TTC549 (cell line): ENCODE data around the gene OXA1L.
A peak's percentile ranks its signal among the peaks of the same experiment; 100 is the strongest.
"Not testable (repeated sequence)": the region's sequence is repeated elsewhere in the genome, so short reads cannot be mapped to it uniquely, and the experiment has no call there.

Source experiments
- FAIRE-seq: peaks from 2 replicates; lab custom pipeline; 2012; peaks lifted over from hg19 to GRCh38; lab: Jason Lieb, UNC

The OXA1L gene

DNA sequence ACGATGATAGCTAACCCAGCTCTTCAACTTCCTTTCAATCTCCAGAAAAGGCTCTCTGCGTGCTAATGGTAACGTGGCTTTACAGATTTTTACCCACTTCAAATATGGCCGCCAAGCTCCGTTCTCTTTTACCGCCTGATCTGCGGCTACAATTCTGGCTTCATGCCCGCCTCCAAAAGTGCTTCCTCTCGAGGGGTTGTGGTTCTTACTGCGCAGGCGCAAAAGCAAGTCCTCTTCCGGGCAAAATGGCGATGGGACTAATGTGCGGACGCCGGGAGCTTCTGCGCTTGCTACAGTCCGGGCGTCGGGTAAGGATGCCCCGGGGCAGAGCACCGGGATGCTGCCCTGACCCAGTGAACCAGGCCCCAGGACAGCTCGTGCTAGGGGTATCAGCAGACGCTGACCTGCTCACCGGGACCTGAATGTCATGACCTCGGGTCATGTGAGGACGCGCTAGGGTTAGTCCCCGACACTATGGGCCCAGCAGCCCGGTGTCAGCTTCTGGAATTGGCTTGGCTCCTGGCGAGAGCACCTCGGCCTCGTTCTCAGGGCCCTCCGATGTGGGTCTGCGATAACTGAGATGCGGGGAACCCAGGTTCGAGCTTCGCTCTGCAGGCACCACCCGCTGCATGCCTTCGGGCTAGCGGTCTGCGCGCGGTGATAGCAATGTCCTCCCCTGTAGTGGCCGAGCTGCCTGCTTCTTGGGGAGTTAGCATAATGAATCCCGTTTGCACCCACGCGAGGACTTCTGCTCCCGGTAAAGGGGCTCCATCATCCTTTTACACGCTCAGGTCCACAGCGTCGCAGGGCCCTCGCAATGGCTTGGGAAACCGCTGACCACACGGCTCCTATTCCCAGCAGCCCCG is at the start of gene OXA1L:
Gene OXA1L, plus strand, starts transcription at position 232 of the 866 bp plus-strand sequence. Its CDS starts 14 bp downstream, at position 246.
- FAIRE-seq = peak; percentile 91

DNA sequence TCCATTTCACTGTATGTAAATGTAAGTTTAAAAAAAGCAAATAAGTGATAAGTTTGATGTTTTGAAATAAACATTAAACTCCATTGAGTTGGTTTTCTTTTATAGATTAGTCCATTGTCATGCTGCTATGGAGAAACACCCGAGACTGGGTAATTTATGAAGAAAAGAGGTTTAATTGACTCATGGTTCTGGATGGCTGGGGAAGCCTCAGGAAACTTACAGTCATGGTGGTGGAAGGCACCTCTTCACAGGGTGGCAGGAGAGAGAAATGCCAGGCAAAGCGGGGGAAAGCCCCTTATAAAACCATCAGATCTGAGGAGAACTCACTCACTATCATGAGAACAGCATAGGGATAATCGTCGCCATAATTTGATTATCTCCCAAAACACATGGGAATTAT is 48.4 kb upstream of the OXA1L start:
- no peak for FAIRE-seq

DNA sequence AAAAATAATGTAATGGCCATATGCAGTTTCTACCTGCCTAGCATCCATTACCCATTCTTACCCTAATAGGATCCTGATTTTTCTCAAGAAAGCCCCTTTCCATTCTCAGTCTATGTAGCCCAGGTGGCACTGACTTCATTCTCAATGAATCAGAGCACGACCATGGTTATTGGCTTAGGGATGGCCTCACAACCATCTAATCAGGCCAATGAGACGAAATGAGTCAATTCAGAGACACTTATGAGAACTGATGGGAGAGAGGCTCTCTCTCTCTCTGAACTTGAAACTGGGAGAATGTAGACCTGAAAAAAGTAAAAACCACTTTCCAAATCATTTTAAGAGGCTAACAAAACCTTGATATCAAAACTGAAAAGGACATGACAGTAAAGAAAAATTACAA is 45.3 kb upstream of the OXA1L start:
- no peak for FAIRE-seq

DNA sequence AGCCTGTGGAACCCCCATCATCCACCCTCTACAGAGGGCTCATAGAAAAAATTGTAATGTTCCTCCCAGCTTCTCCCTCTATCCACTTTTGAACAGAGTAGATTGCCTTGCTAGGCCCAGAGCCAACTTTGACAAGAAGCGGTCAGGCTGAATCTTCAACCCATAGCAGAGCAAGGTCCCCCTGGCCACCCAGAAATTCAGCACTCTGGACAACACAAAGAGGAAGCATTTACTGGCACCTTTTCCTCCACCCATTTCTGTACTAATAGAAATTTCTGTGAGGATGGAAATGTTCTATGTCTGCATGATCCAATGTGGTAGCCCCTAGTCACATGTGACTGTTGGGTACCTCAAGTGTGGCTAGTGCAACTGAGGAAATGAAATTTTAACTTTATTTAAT is 42.7 kb upstream of the OXA1L start:
- no peak for FAIRE-seq

DNA sequence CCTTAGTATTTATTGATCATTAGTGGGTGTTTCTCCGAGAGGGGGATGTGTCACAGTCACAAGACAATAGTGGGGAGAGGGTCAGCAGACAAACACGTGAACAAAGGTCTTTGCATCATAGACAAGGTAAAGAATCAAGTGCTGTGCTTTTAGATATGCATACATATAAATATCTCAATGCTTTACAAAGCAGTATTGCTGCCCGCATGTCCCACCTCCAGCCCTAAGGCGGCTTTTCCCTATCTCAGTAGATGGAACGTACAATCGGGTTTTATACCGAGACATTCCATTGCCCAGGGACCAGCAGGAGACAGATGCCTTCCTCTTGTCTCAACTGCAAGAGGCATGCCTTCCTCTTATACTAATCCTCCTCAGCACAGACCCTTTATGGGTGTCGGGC is 41.6 kb upstream of the OXA1L start:
- not testable (repeated sequence) for FAIRE-seq

DNA sequence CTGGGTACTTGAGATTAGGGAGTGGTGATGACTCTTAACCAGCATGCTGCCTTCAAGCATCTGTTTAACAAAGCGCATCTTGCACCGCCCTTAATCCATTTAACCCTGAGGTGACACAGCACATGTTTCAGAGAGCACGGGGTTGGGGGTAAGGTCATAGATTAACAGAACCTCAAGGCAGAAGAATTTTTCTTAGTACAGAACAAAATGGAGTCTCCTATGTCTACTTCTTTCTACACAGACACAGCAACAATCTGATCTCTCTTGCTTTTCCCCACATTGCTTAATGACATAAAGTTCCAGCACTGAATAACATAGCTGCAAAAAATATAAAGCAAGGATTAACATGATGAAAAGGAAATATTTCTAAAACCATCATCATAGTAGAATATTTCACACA is 41.1 kb upstream of the OXA1L start:
- not testable (repeated sequence) for FAIRE-seq

DNA sequence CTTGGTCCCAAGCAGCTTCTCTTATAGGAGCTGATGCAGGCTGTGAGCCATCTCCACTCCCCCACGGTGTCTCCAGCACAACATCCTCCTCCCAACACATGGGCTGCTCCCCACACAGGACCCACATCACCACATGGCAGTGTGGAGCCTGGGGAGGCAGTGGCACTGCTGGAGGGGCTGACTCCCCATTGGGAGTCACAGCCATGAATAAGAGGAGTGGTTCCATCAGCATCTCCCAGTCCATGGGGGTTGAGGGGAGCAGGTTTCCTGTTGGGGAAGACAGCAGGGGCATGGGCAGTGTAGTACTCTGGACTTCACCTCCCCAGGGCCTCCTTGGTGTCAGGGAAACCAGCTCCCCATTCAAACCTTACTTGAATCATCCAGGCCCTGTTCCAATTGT is 40.5 kb upstream of the OXA1L start:
- FAIRE-seq = no peak

DNA sequence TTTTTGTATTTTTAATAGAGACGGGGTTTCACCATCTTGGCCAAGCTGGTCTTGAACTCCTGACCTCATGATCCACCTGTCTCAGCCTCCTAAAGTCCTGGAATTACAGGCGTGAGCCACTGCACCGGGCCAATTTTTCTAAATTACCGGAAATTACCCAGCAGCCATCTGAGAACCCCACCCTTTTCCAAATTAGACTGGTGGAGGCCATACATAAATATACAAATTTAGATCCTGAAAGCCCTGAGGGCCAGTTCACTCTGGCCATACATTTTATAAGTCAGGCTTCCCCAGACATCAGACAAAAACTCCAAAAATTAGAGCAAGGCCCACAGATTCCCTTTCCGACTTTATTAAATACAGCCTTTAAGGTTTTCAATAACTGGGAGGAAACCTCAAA is 34.4 kb upstream of the OXA1L start:
- FAIRE-seq = not testable (repeated sequence)

DNA sequence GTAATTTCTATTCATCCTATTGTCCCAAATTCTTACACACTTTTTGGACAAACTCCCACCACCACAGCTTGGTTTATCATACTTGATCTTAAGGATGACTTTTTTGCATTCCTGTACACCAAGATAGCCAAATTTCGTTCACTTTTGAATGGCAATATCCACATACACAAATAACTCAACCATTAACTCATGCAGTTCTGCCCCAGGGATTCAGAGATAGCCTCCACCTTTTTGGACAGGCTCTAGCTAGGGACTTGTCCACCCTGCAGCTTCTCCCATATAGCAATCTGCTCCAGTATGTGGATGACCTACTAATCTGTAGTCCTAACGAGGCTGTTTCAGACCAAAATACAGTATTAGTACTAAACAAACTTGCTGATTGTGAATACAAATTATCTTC is 32.7 kb upstream of the OXA1L start:
- FAIRE-seq = no peak

DNA sequence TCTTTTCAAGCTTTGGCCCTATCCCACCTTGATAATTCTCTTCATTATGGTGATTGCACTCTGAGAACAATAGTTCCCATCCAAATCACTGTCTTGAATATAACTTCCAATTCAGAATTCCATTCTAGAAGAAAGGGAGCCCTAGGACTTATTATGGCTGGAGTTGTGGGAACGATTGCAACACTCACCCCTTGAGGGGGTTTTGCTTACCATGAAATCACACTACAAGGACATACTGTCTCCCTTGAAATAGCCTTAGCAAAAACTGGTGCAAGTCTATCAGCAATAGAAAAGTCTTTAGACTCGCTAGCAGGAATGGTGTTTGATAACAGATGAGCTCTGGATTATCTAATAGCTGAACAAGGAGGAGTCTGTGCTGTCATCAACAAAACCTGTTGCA is 31.4 kb upstream of the OXA1L start:
- FAIRE-seq = no peak

DNA sequence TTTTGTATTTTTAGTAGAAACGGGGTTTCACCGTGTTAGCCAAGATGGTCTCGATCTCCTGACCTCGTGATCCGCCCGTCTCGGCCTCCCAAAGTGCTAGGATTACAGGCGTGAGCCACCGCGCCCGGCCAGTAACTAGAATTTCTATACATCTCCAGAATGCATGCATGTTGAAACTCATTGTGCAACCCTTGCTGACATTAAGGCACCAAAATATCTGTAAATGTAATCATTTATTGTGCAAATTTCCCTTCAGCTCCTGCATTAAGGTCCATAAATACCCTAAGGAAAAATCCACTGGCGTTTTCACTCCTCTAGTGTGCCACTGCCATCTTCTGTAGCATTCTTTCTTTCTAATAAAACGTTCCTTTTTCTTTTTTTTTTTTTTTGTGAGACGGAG is 30.1 kb upstream of the OXA1L start:
- FAIRE-seq = not testable (repeated sequence)

DNA sequence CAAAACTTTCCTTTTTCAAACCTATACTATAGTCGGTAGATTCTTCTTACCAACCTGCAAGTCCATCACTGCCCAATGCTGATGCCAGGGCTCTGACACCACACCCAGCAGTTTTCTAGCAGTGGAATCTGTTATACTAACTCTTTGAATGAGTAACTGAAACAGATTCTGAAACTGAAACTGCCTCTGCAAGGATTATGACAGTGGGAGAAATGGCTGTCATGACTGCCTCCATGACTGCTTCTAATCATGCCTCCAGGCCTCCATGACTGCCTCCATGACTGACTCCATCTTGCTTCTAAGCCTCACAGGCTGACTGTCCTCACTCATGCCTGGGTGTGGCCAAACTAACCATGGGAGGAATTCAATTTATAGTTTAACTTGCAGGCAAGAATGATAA is 29.4 kb upstream of the OXA1L start:
- no peak for FAIRE-seq

DNA sequence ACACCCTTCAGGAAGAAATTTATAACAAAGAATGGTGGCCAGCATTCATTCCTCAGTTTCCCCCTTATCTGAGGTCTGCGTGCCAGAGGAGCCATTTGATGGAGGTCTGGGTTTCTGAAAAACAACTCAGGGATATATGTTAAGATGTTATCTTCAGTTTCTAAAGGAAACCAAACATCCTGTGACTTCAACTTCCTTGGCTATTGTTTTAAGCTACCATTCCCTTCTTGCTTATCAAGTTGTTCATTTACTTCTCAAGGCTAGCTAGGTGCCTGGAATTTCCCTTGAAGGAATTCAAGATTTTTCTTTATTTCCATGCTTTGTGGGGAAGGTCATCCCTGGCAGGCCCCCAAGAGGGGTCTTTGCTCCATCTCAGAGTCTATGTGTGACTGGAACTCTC is 27.1 kb upstream of the OXA1L start:
- no peak for FAIRE-seq

DNA sequence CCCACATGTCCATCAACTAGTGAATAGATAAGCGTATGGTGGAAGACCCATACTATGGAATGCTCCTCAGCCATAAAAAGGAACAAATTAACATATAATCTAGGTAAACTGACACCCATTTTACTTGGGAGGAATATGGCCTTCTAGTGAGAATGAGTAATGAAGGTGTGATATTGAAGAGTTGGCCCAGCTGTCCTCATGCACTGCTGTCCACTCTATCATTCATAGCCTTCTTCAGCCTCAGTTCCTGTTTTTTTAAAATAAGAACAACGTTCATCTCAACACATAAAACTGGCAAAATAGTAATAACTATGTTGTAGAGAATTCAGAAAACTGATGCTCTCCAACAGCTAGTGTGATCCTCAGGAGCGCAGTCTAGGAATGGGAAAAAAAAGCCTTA is 26.5 kb upstream of the OXA1L start:
- FAIRE-seq = no peak

DNA sequence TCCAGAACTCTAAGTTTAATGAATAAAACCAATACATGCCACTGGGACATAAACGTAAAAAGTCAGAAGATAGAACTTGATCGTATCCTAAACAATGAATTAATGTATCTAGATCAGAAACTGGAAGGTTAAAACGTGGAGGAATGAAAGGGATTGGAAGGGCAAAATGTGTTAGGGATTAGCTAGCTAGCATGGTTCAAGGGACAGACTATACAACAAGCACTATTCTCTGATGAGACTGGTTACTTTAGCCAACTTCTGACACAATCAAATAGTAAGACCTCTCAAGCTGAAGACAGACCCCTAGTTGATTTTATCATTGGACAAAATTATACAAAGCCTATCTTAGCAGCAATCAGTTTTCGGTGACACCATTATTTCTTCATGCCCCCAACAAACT is 18.7 kb upstream of the OXA1L start:
- FAIRE-seq = no peak

DNA sequence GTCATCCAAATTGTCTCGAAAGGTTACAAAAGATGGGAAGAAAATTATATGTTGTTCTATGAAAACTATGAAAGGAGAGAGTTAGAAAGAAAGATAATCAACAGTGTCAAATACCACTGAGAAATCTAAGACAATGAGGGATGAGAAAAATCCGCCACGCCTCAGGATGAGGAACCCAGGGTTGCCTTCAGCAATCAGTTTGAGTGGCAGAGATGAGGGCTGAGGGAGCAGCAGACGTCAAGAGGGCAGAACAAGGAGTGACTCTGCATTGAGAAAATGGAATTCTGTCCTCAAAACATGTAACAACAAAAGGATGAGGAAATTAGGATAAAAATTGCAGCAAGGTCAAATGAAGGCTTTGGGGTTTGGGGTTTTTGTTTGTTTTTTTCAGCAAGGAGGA is 18.3 kb upstream of the OXA1L start:
- FAIRE-seq = no peak

DNA sequence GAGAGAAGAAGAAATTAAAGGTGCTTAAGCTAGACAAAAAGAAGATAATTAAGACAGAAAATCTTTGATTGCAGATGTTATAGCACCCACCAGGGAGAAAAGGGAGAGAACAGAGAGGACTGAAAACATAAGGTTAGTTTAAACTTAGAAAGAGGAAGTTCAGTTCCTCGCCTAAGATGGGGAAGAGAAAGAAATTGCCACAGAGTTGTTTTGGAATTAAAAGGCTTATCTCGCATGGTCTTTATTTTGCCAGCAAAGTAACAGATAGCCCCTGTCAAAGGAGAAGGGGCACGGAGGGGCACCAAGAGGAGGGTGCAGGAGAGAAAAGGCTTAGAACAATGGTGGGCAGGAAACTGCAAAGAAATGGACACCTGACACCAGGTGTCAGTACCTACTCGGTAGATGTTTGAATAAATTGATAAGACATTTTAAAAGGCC is 17.8 kb upstream of the OXA1L start:
- FAIRE-seq = no peak

DNA sequence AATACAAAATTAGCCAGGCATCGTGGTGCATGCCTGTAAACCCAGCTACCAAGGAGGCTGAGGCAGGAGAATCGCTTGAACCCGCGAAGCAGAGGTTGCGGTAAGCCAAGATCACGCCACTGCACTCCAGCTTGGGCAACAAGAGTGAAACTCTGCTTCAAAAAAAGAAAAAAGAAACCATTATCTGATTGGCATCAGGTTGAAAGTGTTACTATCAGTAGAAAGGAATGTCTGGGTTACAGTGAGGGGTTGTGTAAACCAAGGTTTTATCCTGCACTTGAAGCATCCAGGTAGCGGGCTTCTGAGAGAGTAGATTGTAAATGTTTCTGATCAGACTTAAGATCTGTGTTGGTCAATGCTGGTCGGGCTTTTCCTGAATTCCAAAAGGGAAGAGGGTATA is 14.1 kb upstream of the OXA1L start:
- no peak for FAIRE-seq

DNA sequence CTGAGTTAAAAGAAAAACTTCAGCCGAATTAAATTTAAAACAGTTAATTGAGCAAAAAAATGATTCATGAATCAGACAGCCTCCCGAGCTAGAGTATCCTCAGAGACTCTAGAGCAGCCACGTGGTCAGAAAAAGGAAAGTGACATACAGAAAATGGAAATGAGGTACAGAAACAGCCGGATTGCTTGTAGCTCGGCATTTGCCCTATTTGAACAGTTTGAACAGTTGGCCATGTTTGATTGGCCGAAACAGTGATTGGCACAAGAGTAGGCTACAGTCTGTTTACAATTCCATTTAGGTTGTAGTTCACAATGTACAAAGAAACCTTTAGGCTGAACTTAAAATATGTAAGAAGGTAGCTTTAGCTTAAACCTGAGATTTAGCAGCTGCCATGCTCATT is 12.9 kb upstream of the OXA1L start:
- FAIRE-seq = no peak

DNA sequence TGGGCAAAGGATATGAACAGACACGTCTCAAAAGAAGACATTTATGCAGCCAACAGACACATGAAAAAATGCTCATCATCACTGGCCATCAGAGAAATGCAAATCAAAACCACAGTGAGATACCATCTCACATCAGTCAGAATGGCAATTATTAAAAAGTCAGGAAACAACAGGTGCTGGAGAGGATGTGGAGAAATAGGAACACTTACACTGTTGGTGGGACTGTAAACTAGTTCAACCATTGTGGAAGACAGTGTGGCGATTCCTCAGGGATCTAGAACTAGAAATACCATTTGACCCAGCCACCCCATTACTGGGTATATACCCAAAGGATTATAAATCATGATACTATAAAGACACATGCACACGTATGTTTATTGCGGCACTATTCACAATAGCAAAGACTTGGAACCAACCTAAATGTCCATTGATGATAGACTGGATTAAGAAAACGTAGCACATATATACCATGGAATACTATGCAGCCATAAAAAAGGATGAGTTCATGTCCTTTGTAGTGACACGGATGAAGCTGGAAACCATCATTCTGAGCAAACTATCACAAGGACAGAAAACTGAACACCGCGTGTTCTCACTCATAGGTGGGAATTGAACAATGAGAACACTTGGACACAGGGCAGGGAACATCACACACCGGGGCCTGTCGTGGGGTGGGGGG is 8.4 kb upstream of the OXA1L start:
- FAIRE-seq = not testable (repeated sequence)

DNA sequence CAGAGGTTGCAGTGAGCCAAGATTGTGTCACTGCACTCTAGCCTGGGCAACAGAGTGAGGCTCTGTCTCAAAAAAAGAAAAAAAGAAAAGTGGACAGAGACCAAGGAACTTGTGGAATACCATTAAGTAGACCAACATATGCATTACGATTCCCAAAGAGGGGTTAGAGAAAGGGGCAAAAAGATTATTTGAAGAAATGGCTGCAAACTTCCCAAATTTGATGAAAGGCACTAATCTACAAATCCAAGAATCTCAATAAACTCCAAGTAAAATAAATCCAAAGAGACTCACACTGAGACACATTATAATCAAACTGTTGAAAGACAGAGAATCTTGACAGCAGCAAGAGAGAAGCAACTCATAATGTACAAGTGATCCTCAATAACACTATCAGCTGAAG is 4.8 kb upstream of the OXA1L start:
- no peak for FAIRE-seq

DNA sequence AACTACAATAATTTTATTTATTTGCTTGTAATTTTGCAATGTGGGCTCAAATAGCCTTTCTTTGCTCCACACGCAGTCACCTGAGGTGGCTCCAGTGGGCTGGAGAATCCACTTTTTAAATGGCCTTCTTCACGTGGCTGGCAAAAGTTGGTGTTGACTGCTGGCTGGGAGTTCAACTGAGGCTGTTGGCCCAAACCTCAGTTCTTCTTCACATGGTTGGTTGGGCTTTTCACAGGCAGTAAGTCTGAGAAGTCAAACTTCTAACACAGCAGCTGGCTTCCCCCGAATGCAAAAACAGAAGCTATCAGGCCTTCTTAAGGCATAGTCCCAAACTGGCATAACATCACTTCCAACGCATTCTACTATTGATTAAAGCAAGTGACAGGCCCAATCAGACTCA is 2.1 kb upstream of the OXA1L start:
- no peak for FAIRE-seq

DNA sequence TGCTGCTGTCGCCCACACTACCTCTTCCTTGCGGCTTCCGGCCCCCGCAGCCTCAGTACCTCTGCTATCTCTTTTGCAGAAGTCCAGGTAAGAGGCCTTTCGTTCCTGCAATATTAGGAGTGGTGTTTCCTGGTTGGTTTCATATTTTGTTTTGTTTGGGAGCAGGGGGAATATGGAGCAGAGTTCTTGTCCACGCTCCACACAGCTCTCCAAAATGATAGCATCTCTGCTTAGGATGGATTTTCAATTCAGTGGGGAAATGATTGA is 768 bp downstream of the OXA1L start:
- no peak for FAIRE-seq

DNA sequence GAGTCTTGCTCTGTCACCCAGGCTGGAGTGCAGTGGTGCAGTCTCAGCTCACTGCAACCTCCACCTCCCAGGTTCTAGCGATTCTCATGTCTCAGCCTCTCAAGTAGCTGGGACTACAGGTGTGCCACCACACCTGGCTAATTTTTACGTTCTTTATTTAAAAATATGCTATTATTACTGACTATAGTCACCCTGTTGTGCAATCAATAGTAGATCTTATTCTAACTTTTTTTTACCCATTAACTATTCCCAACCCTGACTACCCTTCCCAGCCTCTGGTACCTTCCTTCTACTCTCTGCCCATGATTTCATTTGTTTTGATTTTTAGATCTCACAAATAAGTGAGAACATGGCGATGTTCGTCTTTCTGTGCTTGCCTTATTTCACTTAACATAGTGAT is 2.5 kb downstream of the OXA1L start:
- no peak for FAIRE-seq
